ENCODE data around the gene NUBP1. TPM values are rescaled to one million over a fixed set of nuclear protein-coding genes. Genes with fewer than 3 reads are reported as not detected.

NUBP1 gene
- total and polyA plus RNA-seq, 5 donors = 45.9 to 55.9 (median 47.5) TPM

- no peaks in the 10 kb centered on the region for H3K27me3 ChIP-seq (ENCODE audit: control insufficient read depth, insufficient read depth)
- H3K4me1 ChIP-seq (ENCODE audit: control insufficient read depth, insufficient read depth, low read length) = peaks cover 1% of the 10 kb centered on the region
- H3K9me3 ChIP-seq (ENCODE audit: control insufficient read depth, low read length) = no peaks in the 10 kb centered on the region
- H3K4me3 ChIP-seq (ENCODE audit: low read length) = no peak overlapping the region
- intact Hi-C loops (cut with DNase I) = no loop called here
- DNase-seq (no peak), ATAC-seq (no peak)
- no peak overlapping the region for H3K27ac ChIP-seq (ENCODE audit: low read length)
- 84% methylated on average over 9 of the region's 9 CpGs for WGBS
These were observed 61.7 kb downstream of the NUBP1 start for GRCh38 chr16:10805334-10805733.

- ATAC-seq (no peak), DNase-seq (no peak)
- H3K4me1 ChIP-seq (ENCODE audit: control insufficient read depth, insufficient read depth, low read length) = peaks cover 1% of the 10 kb centered on the region
- intact Hi-C loops (cut with DNase I) = no loop called here
- H3K4me3 ChIP-seq (ENCODE audit: low read length) = no peak overlapping the region
- 83% methylated on average over 6 of the region's 6 CpGs for WGBS
- H3K9me3 ChIP-seq (ENCODE audit: control insufficient read depth, low read length) = no peaks in the 10 kb centered on the region
- H3K27ac ChIP-seq (ENCODE audit: low read length) = no peak overlapping the region
- no peaks in the 10 kb centered on the region for H3K27me3 ChIP-seq (ENCODE audit: control insufficient read depth, insufficient read depth)
These were observed 63.1 kb downstream of the NUBP1 start for GRCh38 chr16:10806698-10807097.

GRCh38 chr16:10808218-10808617, 64.6 kb downstream of the NUBP1 start:
- DNase-seq (no peak), ATAC-seq (no peak)
- no peaks in the 10 kb centered on the region for H3K27me3 ChIP-seq (ENCODE audit: control insufficient read depth, insufficient read depth)
- 85% methylated on average over 3 of the region's 3 CpGs for WGBS
- H3K9me3 ChIP-seq (ENCODE audit: control insufficient read depth, low read length) = no peaks in the 10 kb centered on the region
- H3K4me3 ChIP-seq (ENCODE audit: low read length) = no peak overlapping the region
- intact Hi-C loops (cut with DNase I) = no loop called here
- no peak overlapping the region for H3K27ac ChIP-seq (ENCODE audit: low read length)
- H3K4me1 ChIP-seq (ENCODE audit: control insufficient read depth, insufficient read depth, low read length) = peaks cover 1% of the 10 kb centered on the region

GRCh38 chr16:10808850-10809249, 65.2 kb downstream of the NUBP1 start:
- DNase-seq (no peak), ATAC-seq (peak in 1 of 2 donors; percentile 70)
- intact Hi-C loops (cut with DNase I) = no loop called here
- Histone ChIP-seq H3K4me3 (ENCODE audit: low read length) (no peak overlapping the region), H3K27me3 (ENCODE audit: control insufficient read depth, insufficient read depth) (no peaks in the 10 kb centered on the region), H3K27ac (ENCODE audit: low read length) (no peak overlapping the region), H3K9me3 (ENCODE audit: control insufficient read depth, low read length) (no peaks in the 10 kb centered on the region), H3K4me1 (ENCODE audit: control insufficient read depth, insufficient read depth, low read length) (no peaks in the 10 kb centered on the region)
- WGBS = 81% methylated on average over 3 of the region's 3 CpGs

GRCh38 chr16:10809706-10810105, 66.1 kb downstream of the NUBP1 start:
- DNase-seq (no peak), ATAC-seq (no peak)
- WGBS = 96% methylated on average over 3 of the region's 3 CpGs
- no peaks in the 10 kb centered on the region for H3K4me1 ChIP-seq (ENCODE audit: control insufficient read depth, insufficient read depth, low read length)
- no peaks in the 10 kb centered on the region for H3K9me3 ChIP-seq (ENCODE audit: control insufficient read depth, low read length)
- no peak overlapping the region for H3K4me3 ChIP-seq (ENCODE audit: low read length)
- H3K27ac ChIP-seq (ENCODE audit: low read length) = no peak overlapping the region
- intact Hi-C loops (cut with DNase I) = no loop called here
- no peaks in the 10 kb centered on the region for H3K27me3 ChIP-seq (ENCODE audit: control insufficient read depth, insufficient read depth)

- 67% methylated on average over 6 of the region's 6 CpGs for WGBS
- Histone ChIP-seq H3K4me1 (ENCODE audit: control insufficient read depth, insufficient read depth, low read length) (no peaks in the 10 kb centered on the region), H3K27me3 (ENCODE audit: control insufficient read depth, insufficient read depth) (no peaks in the 10 kb centered on the region), H3K4me3 (ENCODE audit: low read length) (no peak overlapping the region), H3K27ac (ENCODE audit: low read length) (no peak overlapping the region), H3K9me3 (ENCODE audit: control insufficient read depth, low read length) (no peaks in the 10 kb centered on the region)
- intact Hi-C loops (cut with DNase I) = no loop called here
- ATAC-seq (no peak), DNase-seq (no peak)
These were observed 68.9 kb downstream of the NUBP1 start for GRCh38 chr16:10812312-10813098.

GRCh38 chr16:10813099-10813455, 69.4 kb downstream of the NUBP1 start:
- no peak for DNase-seq
- WGBS = 79% methylated on average over 4 of the region's 4 CpGs
- intact Hi-C loops (cut with DNase I) = no loop called here

GRCh38 chr16:10817514-10817913, 73.9 kb downstream of the NUBP1 start:
- no peak for DNase-seq
- no peak overlapping the region for H3K27ac ChIP-seq (ENCODE audit: low read length)
- no peaks in the 10 kb centered on the region for H3K27me3 ChIP-seq (ENCODE audit: control insufficient read depth, insufficient read depth)
- intact Hi-C loops (cut with DNase I) = no loop called here
- ATAC-seq = no peak
- H3K4me1 ChIP-seq (ENCODE audit: control insufficient read depth, insufficient read depth, low read length) = no peaks in the 10 kb centered on the region
- 100% methylated on average over 1 of the region's 1 CpG for WGBS
- H3K4me3 ChIP-seq (ENCODE audit: low read length) = no peak overlapping the region
- no peaks in the 10 kb centered on the region for H3K9me3 ChIP-seq (ENCODE audit: control insufficient read depth, low read length)

More at GRCh38 chr16:10813099-10813455, 69.4 kb downstream of the NUBP1 start:
- H3K9me3 ChIP-seq (ENCODE audit: control insufficient read depth, low read length) = no peaks in the 10 kb centered on the region
- no peak for ATAC-seq
- no peak overlapping the region for H3K4me3 ChIP-seq (ENCODE audit: low read length)
- no peaks in the 10 kb centered on the region for H3K4me1 ChIP-seq (ENCODE audit: control insufficient read depth, insufficient read depth, low read length)
- H3K27me3 ChIP-seq (ENCODE audit: control insufficient read depth, insufficient read depth) = no peaks in the 10 kb centered on the region
- H3K27ac ChIP-seq (ENCODE audit: low read length) = no peak overlapping the region

- Histone ChIP-seq H3K4me1 (ENCODE audit: control insufficient read depth, insufficient read depth, low read length) (no peaks in the 10 kb centered on the region), H3K9me3 (ENCODE audit: control insufficient read depth, low read length) (no peaks in the 10 kb centered on the region), H3K4me3 (ENCODE audit: low read length) (peak within 1 kb of the TSS; percentile 52), H3K27me3 (ENCODE audit: control insufficient read depth, insufficient read depth) (no peaks in the 10 kb centered on the region), H3K27ac (ENCODE audit: low read length) (no peak within 1 kb of the TSS)
- intact Hi-C loops (cut with DNase I) = no loop called here
- DNase-seq (peak in 2 of 3 donors; percentile 66 to 70), ATAC-seq (peak; percentile 42 to 57)
- 28% methylated on average over 64 of the region's 64 CpGs for WGBS
These were observed 74.6 kb downstream of the NUBP1 start, which contains the start of gene TVP23A for GRCh38 chr16:10817963-10818941. TVP23A (minus strand) TSS chr16:10818794; CDS start chr16:10818493, 301 bp downstream.

Data from right cardiac atrium (tissue), 5 donors.